Activated T-cell treated with anti-CD3 and anti-CD28 coated beads for 24 hours (primary cell): ENCODE data around the gene MRTFB.
"Not testable (repeated sequence)": the region's sequence is repeated elsewhere in the genome, so short reads cannot be mapped to it uniquely, and the experiment has no call there.

Experiments used
- DNase-seq: peaks from one replicate; pipeline ENCODE4 v3.0.0-alpha.2; 2020; ENCODE audit warnings: low read depth

The MRTFB gene

GRCh38 chr16:14132696-14133048, 61.6 kb downstream of the MRTFB start:
- DNase-seq: no peak

- DNase-seq: no peak
Observed at GRCh38 chr16:14133907-14134306, 62.8 kb downstream of the MRTFB start.

GRCh38 chr16:14135704-14136103, 64.6 kb downstream of the MRTFB start:
- no peak for DNase-seq

- no peak for DNase-seq
Observed at GRCh38 chr16:14139872-14140271, 68.8 kb downstream of the MRTFB start.

GRCh38 chr16:14140923-14141322, 69.8 kb downstream of the MRTFB start:
- DNase-seq: no peak

DNA sequence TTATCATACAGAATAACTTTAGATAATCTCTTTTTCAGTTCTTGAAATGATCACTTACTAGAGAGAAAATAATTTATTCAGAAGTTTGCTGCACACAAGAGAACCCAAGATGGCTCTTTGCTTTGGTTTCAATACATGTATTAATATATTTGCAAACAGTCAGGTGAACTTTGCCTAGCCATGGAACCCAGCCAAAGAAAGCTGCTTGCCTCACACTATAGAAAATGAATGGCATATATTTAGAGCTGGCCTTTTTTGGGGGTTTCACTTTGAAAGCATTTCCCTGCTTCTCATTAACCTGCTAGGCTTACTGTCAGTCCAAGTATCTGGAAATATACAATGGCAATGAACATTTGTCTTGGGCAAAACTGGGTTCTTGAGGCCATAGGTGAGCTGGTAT, 75.3 kb downstream of the MRTFB start:
- DNase-seq: no peak

- DNase-seq: no peak
Observed at GRCh38 chr16:14148016-14148415, 76.9 kb downstream of the MRTFB start.

DNA sequence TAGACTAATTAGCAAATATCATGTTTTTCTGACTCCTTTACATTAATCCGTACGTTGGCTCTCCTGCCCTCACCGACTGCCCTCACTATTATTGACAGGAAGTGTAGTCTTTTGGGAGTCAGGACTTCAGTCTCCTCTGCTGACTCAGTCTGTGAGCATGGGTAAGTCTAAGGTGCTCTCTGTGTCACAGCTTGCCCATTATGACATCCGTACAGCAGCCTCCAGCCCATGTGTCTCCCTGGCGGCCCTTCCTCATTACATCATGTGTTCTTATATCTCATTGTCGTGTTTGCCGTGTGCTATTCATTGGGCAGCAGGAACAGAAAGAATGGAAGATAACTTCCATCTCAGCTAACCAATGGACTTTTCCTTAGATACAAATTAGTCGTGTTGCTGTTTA, 77.5 kb downstream of the MRTFB start:
- DNase-seq: no peak

GRCh38 chr16:14150796-14151195, 79.7 kb downstream of the MRTFB start:
- DNase-seq: no peak

- DNase-seq: no peak
Observed at GRCh38 chr16:14151256-14152030, 80.3 kb downstream of the MRTFB start.

GRCh38 chr16:14155572-14156190, 84.6 kb downstream of the MRTFB start:
- DNase-seq: no peak

GRCh38 chr16:14164916-14165662, 94.0 kb downstream of the MRTFB start:
- no peak for DNase-seq

DNA sequence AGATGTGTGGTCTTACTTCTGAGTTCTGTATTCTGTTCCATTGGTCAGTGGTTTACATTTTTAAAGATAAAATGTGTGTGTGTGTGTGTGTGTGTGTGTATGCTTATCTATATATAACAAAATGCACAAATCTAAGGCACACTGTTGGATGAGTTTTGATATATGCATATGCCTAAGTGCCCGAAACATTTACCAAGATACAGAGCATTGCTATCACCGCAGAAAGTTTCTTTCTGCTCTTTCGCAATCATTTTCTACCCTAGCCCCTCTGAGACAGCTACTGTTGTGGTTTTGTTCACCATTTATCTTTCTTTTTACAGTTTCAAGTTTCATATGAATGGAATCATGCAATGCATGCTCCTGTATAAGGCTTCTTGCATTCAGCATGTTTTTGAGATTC, 97.0 kb downstream of the MRTFB start:
- no peak for DNase-seq

- no peak for DNase-seq
Observed at GRCh38 chr16:14172200-14172809, 101.2 kb downstream of the MRTFB start.

DNA sequence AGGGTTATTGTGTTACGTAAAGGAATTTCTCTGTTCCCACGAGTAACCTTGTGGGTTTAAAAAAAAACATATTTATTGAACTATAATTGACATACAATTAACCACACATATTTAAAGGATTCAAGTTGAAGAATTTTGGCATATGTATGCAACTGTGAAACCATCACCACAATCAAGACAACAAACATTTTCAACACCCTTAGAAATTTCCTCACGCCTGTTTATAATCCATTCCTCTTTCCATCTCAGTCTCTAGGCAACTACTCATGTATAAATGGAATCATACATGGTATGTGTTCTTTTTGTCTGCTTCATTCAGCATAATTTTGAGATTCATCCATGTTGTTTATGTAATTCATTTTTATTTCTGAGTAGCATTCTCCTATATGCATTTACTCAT, 104.0 kb downstream of the MRTFB start:
- DNase-seq: no peak

DNA sequence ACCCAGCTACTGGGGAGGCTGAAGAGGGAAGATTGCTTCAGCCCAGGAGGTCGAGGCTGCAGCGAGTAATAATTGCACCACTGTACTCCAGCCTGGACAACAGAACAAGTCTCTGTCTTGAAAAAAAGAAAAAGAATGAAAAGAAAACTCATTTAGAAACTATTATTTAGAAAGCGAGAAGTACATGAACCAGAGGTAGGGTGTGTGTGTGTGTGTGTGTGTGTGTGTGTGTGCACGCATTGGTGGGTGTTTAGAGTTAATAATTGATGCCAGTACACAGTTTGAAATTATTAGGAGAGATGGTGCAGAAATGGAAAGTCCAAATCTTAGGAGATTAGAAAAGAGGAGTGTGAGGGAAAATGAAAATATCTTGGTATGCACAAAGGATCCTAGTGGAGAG, 106.6 kb downstream of the MRTFB start:
- DNase-seq: no peak

GRCh38 chr16:14179116-14179515, 108.0 kb downstream of the MRTFB start:
- DNase-seq: no peak

DNA sequence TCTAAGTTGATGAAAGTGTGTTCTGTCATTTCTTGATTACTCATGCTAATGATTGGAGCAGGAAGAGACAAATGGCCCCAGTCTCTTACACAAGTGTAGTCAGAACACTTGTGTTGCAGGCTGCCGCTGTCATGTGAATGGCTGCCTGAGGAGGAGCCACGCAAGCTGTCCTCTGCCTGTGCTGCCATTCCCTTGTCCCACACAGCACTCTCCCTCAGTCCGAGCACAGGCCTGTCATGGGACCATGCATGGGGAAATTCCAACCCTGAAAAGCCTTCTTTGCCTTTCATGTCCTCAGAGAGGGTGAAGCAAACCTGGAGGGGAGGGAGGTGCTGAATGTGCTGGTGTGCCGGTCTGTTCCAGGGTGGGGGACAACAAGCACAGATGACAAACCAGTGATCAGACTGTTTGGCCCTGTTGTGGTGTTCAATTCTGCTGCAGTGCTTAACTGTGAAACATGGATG, 109.4 kb downstream of the MRTFB start:
- DNase-seq: no peak

- no peak for DNase-seq
Observed at GRCh38 chr16:14181371-14182050, 110.4 kb downstream of the MRTFB start.

GRCh38 chr16:14182999-14183398, 111.9 kb downstream of the MRTFB start:
- no peak for DNase-seq

GRCh38 chr16:14183962-14184361, 112.8 kb downstream of the MRTFB start:
- not testable (repeated sequence) for DNase-seq
